Activated T-helper 1 cell treated with Interleukin-2 at 50 U/mL for 16 hours (primary cell): ENCODE results near the gene TNFRSF21.
A peak's percentile ranks its signal among the peaks of the same experiment; 100 is the strongest.
"Not testable (repeated sequence)": the region's sequence is repeated elsewhere in the genome, so short reads cannot be mapped to it uniquely, and the experiment has no call there.

Experiments
- DNase-seq: peaks from one replicate; pipeline ENCODE4 v3.0.0-alpha.2; 2020; ENCODE audit warnings: low read depth

Gene TNFRSF21

GRCh38 chr6:47251396-47251795, 58.3 kb downstream of the TNFRSF21 start:
- DNase-seq, result no peak

GRCh38 chr6:47250302-47250701, 59.4 kb downstream of the TNFRSF21 start:
- DNase-seq, result no peak

- no peak for DNase-seq
Measured at GRCh38 chr6:47248446-47248845, 61.3 kb downstream of the TNFRSF21 start.

GRCh38 chr6:47247227-47247797, 62.4 kb downstream of the TNFRSF21 start:
- DNase-seq, result no peak

GRCh38 chr6:47246551-47246950, 63.2 kb downstream of the TNFRSF21 start:
- no peak for DNase-seq

GRCh38 chr6:47245745-47246371, 63.8 kb downstream of the TNFRSF21 start:
- DNase-seq, result no peak

- DNase-seq, result peak; percentile 31
Measured at GRCh38 chr6:47242483-47243386, 67.0 kb downstream of the TNFRSF21 start.

GRCh38 chr6:47241742-47242482, 67.8 kb downstream of the TNFRSF21 start:
- DNase-seq, result no peak

GRCh38 chr6:47240277-47240890, 69.3 kb downstream of the TNFRSF21 start:
- no peak for DNase-seq

- DNase-seq, result no peak
Measured at GRCh38 chr6:47239546-47239945, 70.2 kb downstream of the TNFRSF21 start.

- no peak for DNase-seq
Measured at GRCh38 chr6:47238456-47238995, 71.2 kb downstream of the TNFRSF21 start.

- no peak for DNase-seq
Measured at GRCh38 chr6:47237196-47237595, 72.5 kb downstream of the TNFRSF21 start.

- no peak for DNase-seq
Measured at GRCh38 chr6:47235964-47236760, 73.5 kb downstream of the TNFRSF21 start.

- no peak for DNase-seq
Measured at GRCh38 chr6:47235421-47235820, 74.3 kb downstream of the TNFRSF21 start.

- DNase-seq, result no peak
Measured at GRCh38 chr6:47234266-47234933, 75.3 kb downstream of the TNFRSF21 start.

GRCh38 chr6:47231151-47231550, 78.6 kb downstream of the TNFRSF21 start:
- no peak for DNase-seq

GRCh38 chr6:47230579-47230978, 79.1 kb downstream of the TNFRSF21 start:
- no peak for DNase-seq

GRCh38 chr6:47229255-47229654, 80.5 kb downstream of the TNFRSF21 start:
- DNase-seq, result no peak

GRCh38 chr6:47228093-47228492, 81.6 kb downstream of the TNFRSF21 start:
- DNase-seq, result not testable (repeated sequence)

- not testable (repeated sequence) for DNase-seq
Measured at GRCh38 chr6:47223251-47223650, 86.5 kb downstream of the TNFRSF21 start.
